Astrocyte (in vitro differentiated cells and primary cell): ENCODE results near the gene ZBTB16.

Source experiments
- CTCF ChIP-seq: IDR thresholded peaks from 2 replicates; pipeline ENCODE4 v1.5.1; 2011; ENCODE audit warnings: low read depth, mild to moderate bottlenecking, inconsistent platforms, low read length, moderate library complexity; ENCODE audit not compliant: insufficient read depth
- EZH2 ChIP-seq: IDR thresholded peaks from 2 replicates; pipeline ENCODE4 v1.6.1; 2012; ENCODE audit warnings: mild to moderate bottlenecking, low read length, inconsistent platforms; ENCODE audit not compliant: insufficient read depth

- no peak for TF ChIP-seq CTCF
- no peak for TF ChIP-seq EZH2
Observed at GRCh38 chr11:114106047-114106446, 46.5 kb downstream of the ZBTB16 start.
